ENCODE results near the gene MACF1. TPM values are rescaled to one million over a fixed set of nuclear protein-coding genes. Genes with fewer than 3 reads are reported as not detected.
A peak's percentile ranks its signal among the peaks of the same experiment; 100 is the strongest.

The MACF1 gene
- total RNA-seq, 1 donor, result 218 TPM

GRCh38 chr1:39405358-39405757 lies 200.9 kb downstream of the MACF1 start:
- H3K27me3 ChIP-seq (ENCODE audit: insufficient read depth, low read length), result no peaks in the 10 kb centered on the region
- H3K4me3 ChIP-seq (ENCODE audit: low read length), result no peak overlapping the region
- H3K9me3 ChIP-seq (ENCODE audit: low read depth, low read length), result no peaks in the 10 kb centered on the region
- peaks cover 37% of the 10 kb centered on the region for H3K4me1 ChIP-seq (ENCODE audit: insufficient read depth, low read length)

- Histone ChIP-seq H3K4me3 (ENCODE audit: low read length) (no peak overlapping the region), H3K9me3 (ENCODE audit: low read depth, low read length) (no peaks in the 10 kb centered on the region), H3K27me3 (ENCODE audit: insufficient read depth, low read length) (no peaks in the 10 kb centered on the region), H3K4me1 (ENCODE audit: insufficient read depth, low read length) (peaks cover 51% of the 10 kb centered on the region)
Measured at GRCh38 chr1:39406533-39407450, 202.3 kb downstream of the MACF1 start.

GRCh38 chr1:39407510-39407895 lies 203.0 kb downstream of the MACF1 start:
- H3K9me3 ChIP-seq (ENCODE audit: low read depth, low read length), result no peaks in the 10 kb centered on the region
- peaks cover 52% of the 10 kb centered on the region for H3K4me1 ChIP-seq (ENCODE audit: insufficient read depth, low read length)
- no peaks in the 10 kb centered on the region for H3K27me3 ChIP-seq (ENCODE audit: insufficient read depth, low read length)
- H3K4me3 ChIP-seq (ENCODE audit: low read length), result no peak overlapping the region

GRCh38 chr1:39407896-39408640 lies 203.6 kb downstream of the MACF1 start:
- Histone ChIP-seq H3K27me3 (ENCODE audit: insufficient read depth, low read length) (no peaks in the 10 kb centered on the region), H3K4me3 (ENCODE audit: low read length) (peak overlapping the region; percentile 50), H3K9me3 (ENCODE audit: low read depth, low read length) (no peaks in the 10 kb centered on the region), H3K4me1 (ENCODE audit: insufficient read depth, low read length) (peaks cover 50% of the 10 kb centered on the region)

- Histone ChIP-seq H3K4me1 (ENCODE audit: insufficient read depth, low read length) (peaks cover 50% of the 10 kb centered on the region), H3K27me3 (ENCODE audit: insufficient read depth, low read length) (no peaks in the 10 kb centered on the region), H3K4me3 (ENCODE audit: low read length) (peak overlapping the region; percentile 50), H3K9me3 (ENCODE audit: low read depth, low read length) (no peaks in the 10 kb centered on the region)
Measured at GRCh38 chr1:39408641-39409054, 204.2 kb downstream of the MACF1 start.

- peaks cover 55% of the 10 kb centered on the region for H3K4me1 ChIP-seq (ENCODE audit: insufficient read depth, low read length)
- no peaks in the 10 kb centered on the region for H3K27me3 ChIP-seq (ENCODE audit: insufficient read depth, low read length)
- H3K9me3 ChIP-seq (ENCODE audit: low read depth, low read length), result no peaks in the 10 kb centered on the region
- peak overlapping the region; percentile 50 for H3K4me3 ChIP-seq (ENCODE audit: low read length)
Measured at GRCh38 chr1:39409055-39409816, 204.7 kb downstream of the MACF1 start.

GRCh38 chr1:39410915-39411436 lies 206.5 kb downstream of the MACF1 start:
- Histone ChIP-seq H3K4me3 (ENCODE audit: low read length) (no peak overlapping the region), H3K27me3 (ENCODE audit: insufficient read depth, low read length) (no peaks in the 10 kb centered on the region), H3K4me1 (ENCODE audit: insufficient read depth, low read length) (peaks cover 55% of the 10 kb centered on the region), H3K9me3 (ENCODE audit: low read depth, low read length) (no peaks in the 10 kb centered on the region)

GRCh38 chr1:39411526-39412478 lies 207.3 kb downstream of the MACF1 start:
- no peaks in the 10 kb centered on the region for H3K27me3 ChIP-seq (ENCODE audit: insufficient read depth, low read length)
- no peak overlapping the region for H3K4me3 ChIP-seq (ENCODE audit: low read length)
- H3K4me1 ChIP-seq (ENCODE audit: insufficient read depth, low read length), result peaks cover 49% of the 10 kb centered on the region
- H3K9me3 ChIP-seq (ENCODE audit: low read depth, low read length), result no peaks in the 10 kb centered on the region

- no peak overlapping the region for H3K4me3 ChIP-seq (ENCODE audit: low read length)
- no peaks in the 10 kb centered on the region for H3K27me3 ChIP-seq (ENCODE audit: insufficient read depth, low read length)
- H3K9me3 ChIP-seq (ENCODE audit: low read depth, low read length), result no peaks in the 10 kb centered on the region
- peaks cover 39% of the 10 kb centered on the region for H3K4me1 ChIP-seq (ENCODE audit: insufficient read depth, low read length)
Measured at GRCh38 chr1:39412892-39413291, 208.4 kb downstream of the MACF1 start.

- no peak overlapping the region for H3K4me3 ChIP-seq (ENCODE audit: low read length)
- no peaks in the 10 kb centered on the region for H3K27me3 ChIP-seq (ENCODE audit: insufficient read depth, low read length)
- H3K9me3 ChIP-seq (ENCODE audit: low read depth, low read length), result no peaks in the 10 kb centered on the region
- H3K4me1 ChIP-seq (ENCODE audit: insufficient read depth, low read length), result peaks cover 33% of the 10 kb centered on the region
Measured at GRCh38 chr1:39413902-39414528, 209.5 kb downstream of the MACF1 start.

- no peaks in the 10 kb centered on the region for H3K27me3 ChIP-seq (ENCODE audit: insufficient read depth, low read length)
- H3K4me3 ChIP-seq (ENCODE audit: low read length), result no peak overlapping the region
- no peaks in the 10 kb centered on the region for H3K9me3 ChIP-seq (ENCODE audit: low read depth, low read length)
- H3K4me1 ChIP-seq (ENCODE audit: insufficient read depth, low read length), result peaks cover 20% of the 10 kb centered on the region
Measured at GRCh38 chr1:39415553-39415952, 211.1 kb downstream of the MACF1 start.

GRCh38 chr1:39416609-39417008 lies 212.1 kb downstream of the MACF1 start:
- Histone ChIP-seq H3K4me3 (ENCODE audit: low read length) (no peak overlapping the region), H3K4me1 (ENCODE audit: insufficient read depth, low read length) (peaks cover 9% of the 10 kb centered on the region), H3K27me3 (ENCODE audit: insufficient read depth, low read length) (no peaks in the 10 kb centered on the region), H3K9me3 (ENCODE audit: low read depth, low read length) (no peaks in the 10 kb centered on the region)

GRCh38 chr1:39418236-39418635 lies 213.7 kb downstream of the MACF1 start:
- Histone ChIP-seq H3K27me3 (ENCODE audit: insufficient read depth, low read length) (no peaks in the 10 kb centered on the region), H3K4me1 (ENCODE audit: insufficient read depth, low read length) (peaks cover 5% of the 10 kb centered on the region), H3K9me3 (ENCODE audit: low read depth, low read length) (no peaks in the 10 kb centered on the region), H3K4me3 (ENCODE audit: low read length) (no peak overlapping the region)
